Hepatocyte (in vitro differentiated cells): Measurements from ENCODE around the gene NDST1. TPM values are rescaled to one million over a fixed set of nuclear protein-coding genes. Genes with fewer than 3 reads are reported as not detected.

Experiments
- DNase-seq: peaks from one replicate; pipeline ENCODE4 v3.0.0-alpha.2; 2016; ENCODE audit warnings: low spot score
- H2AFZ ChIP-seq: fragments of 200-600 bp; sonication (generic); 2 replicates; pipeline ENCODE4 v1.6.0; 2016; ENCODE audit warnings: antibody characterized with exemption, mild to moderate bottlenecking
- H3K27ac ChIP-seq: fragments of 200-600 bp; sonication (generic); 2 replicates; pipeline ENCODE4 v1.5.1; 2016; ENCODE audit warnings: mild to moderate bottlenecking
- H3K27me3 ChIP-seq: fragments of 200-600 bp; sonication (generic); 2 replicates; pipeline ENCODE4 v1.6.1; 2016
- H3K36me3 ChIP-seq: fragments of 200-600 bp; sonication (generic); replicated peaks from 2 replicates; pipeline ENCODE4 v1.5.1; 2016; ENCODE audit warnings: low read depth; ENCODE audit not compliant: insufficient read depth
- H3K4me1 ChIP-seq: fragments of 200-600 bp; sonication (generic); 2 replicates; pipeline ENCODE4 v1.5.1; 2016; ENCODE audit warnings: mild to moderate bottlenecking, moderate library complexity; ENCODE audit not compliant: insufficient read depth
- H3K4me2 ChIP-seq: fragments of 200-600 bp; sonication (generic); 2 replicates; pipeline ENCODE4 v1.6.0; 2016
- H3K4me3 ChIP-seq: fragments of 200-600 bp; sonication (generic); 2 replicates; pipeline ENCODE4 v1.5.1; 2016; ENCODE audit warnings: mild to moderate bottlenecking
- H3K79me2 ChIP-seq: fragments of 200-600 bp; sonication (generic); 2 replicates; pipeline ENCODE4 v1.6.0; 2017; ENCODE audit warnings: mild to moderate bottlenecking
- H3K9me2 ChIP-seq: fragments of 200-600 bp; sonication (generic); replicated peaks from 2 replicates; pipeline ENCODE4 v1.6.0; 2017; ENCODE audit warnings: mild to moderate bottlenecking; ENCODE audit not compliant: insufficient read depth
- H3K9me3 ChIP-seq: fragments of 200-600 bp; sonication (generic); 2 replicates; pipeline ENCODE4 v1.5.1; 2016; ENCODE audit warnings: low read depth, mild to moderate bottlenecking
- H4K20me1 ChIP-seq: fragments of 200-600 bp; sonication (generic); 2 replicates; pipeline ENCODE4 v1.6.0; 2016; ENCODE audit warnings: mild to moderate bottlenecking; ENCODE audit not compliant: insufficient read depth, poor library complexity, severe bottlenecking
- EZH2 ChIP-seq: fragments of 200-600 bp; sonication (generic); IDR thresholded peaks from 2 replicates; pipeline ENCODE4 v1.6.1; 2016; ENCODE audit warnings: antibody characterized with exemption, mild to moderate bottlenecking, borderline replicate concordance
- EZH2phosphoT487 ChIP-seq: fragments of 200-600 bp; sonication (generic); IDR thresholded peaks from one replicate; pipeline ENCODE4 v1.6.1; 2018; ENCODE audit warnings: antibody characterized with exemption, mild to moderate bottlenecking, low read depth, moderate library complexity; ENCODE audit not compliant: unreplicated experiment, severe bottlenecking
- WGBS: methylation state at CpG from one replicate; pipeline ENCODE4 v1.1.6; 2016; ENCODE audit warnings: low lambda C conversion rate; ENCODE audit errors: missing lambda C conversion rate; 5-methylcytosine and 5-hydroxymethylcytosine counted together
- polyA plus RNA-seq: library from polyadenylated mRNA; unstranded; fragments of >200 nt; fragmentation: Nextera tagmentation; extraction: Ambion mirVana; gene quantifications from 2 replicates; pipeline ENCODE4 v1.2.1, GENCODE V29; 2016
- total RNA-seq: library from RNA; depleted of rRNA; stranded (reverse); fragments of >200 nt; gene quantifications from 2 replicates; pipeline ENCODE4 v1.2.3, GENCODE V29; 2014
- TF ChIP-seq, protein P1 (sequence below): fragments of 200-600 bp; sonication (generic); IDR thresholded peaks from 2 replicates; pipeline ENCODE4 v1.5.1; 2016; ENCODE audit warnings: antibody characterized with exemption, mild to moderate bottlenecking; ENCODE audit not compliant: poor library complexity

NDST1 gene
- total and polyA plus RNA-seq, 2 experiments from 2014 or later: 42.5 to 85.1 TPM

DNA sequence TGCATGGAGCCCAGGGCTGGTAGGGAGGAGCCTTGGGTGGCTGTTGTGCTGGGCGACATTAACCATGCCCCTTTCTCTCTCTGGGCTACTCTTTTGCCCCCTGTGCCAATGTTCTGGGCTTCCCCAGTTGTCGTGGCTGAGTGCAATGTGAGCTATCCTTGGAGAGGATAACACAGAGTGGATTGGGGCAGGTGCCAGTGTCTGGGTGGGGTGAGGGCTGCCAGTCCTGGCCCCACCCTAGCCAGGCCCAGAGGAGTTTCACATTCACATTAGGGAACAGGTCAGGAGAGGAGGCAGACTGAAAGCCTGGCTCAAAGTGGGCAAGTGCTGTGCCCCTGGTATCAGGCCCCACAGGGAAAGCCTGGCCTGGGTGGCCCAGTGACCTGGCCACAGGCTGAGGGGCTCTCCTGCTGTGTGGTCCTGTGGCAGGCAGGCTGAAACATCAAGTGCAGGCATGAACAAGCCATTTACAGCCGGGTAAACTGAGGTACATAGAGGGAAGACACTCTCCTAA lies 7.5 kb upstream of the NDST1 start:
- no peaks in the 10 kb centered on the region for H3K9me2 ChIP-seq
- H3K27me3 ChIP-seq: no peaks in the 10 kb centered on the region
- no peak overlapping the region for H3K27ac ChIP-seq
- DNase-seq: no peak
- H3K79me2 ChIP-seq: peaks cover 99% of the 10 kb centered on the region
- H2AFZ ChIP-seq: no peak overlapping the region
- WGBS: 85% methylated on average over 3 of the region's 3 CpGs
- H3K4me2 ChIP-seq: no peak overlapping the region
- TF ChIP-seq EZH2phosphoT487: no peak
- no peaks in the 10 kb centered on the region for H3K9me3 ChIP-seq
- H3K4me1 ChIP-seq: peaks cover 57% of the 10 kb centered on the region
- peaks cover 81% of the 10 kb centered on the region for H4K20me1 ChIP-seq
- no peaks in the 10 kb centered on the region for H3K36me3 ChIP-seq
- no peak overlapping the region for H3K4me3 ChIP-seq

DNA sequence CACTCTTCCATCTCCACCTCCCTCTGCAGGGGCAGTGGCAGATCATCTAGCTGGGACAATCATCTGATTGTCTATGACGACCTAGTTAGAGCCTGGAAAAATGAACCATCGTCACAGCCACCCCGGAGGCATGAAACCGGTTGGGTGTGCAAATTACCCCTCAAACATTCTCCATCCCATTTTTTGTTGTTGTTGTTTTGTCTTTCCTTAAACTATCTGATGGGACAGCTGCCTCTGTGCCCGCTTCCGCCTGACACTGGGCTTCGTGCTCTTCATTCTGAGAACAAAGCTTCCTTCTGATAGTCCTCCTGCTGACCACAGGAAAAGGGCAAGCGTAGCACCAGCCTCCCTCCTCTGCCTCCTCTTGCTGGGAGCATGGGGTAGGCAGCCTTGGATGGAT lies 7.0 kb upstream of the NDST1 start:
- TF ChIP-seq EZH2 (no peak), EZH2phosphoT487 (no peak)
- TF ChIP-seq, protein P1, sequence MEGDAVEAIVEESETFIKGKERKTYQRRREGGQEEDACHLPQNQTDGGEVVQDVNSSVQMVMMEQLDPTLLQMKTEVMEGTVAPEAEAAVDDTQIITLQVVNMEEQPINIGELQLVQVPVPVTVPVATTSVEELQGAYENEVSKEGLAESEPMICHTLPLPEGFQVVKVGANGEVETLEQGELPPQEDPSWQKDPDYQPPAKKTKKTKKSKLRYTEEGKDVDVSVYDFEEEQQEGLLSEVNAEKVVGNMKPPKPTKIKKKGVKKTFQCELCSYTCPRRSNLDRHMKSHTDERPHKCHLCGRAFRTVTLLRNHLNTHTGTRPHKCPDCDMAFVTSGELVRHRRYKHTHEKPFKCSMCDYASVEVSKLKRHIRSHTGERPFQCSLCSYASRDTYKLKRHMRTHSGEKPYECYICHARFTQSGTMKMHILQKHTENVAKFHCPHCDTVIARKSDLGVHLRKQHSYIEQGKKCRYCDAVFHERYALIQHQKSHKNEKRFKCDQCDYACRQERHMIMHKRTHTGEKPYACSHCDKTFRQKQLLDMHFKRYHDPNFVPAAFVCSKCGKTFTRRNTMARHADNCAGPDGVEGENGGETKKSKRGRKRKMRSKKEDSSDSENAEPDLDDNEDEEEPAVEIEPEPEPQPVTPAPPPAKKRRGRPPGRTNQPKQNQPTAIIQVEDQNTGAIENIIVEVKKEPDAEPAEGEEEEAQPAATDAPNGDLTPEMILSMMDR: no peak
- Histone ChIP-seq H3K27ac (no peak overlapping the region), H3K4me1 (peaks cover 57% of the 10 kb centered on the region), H3K27me3 (no peaks in the 10 kb centered on the region), H3K4me2 (no peak overlapping the region), H4K20me1 (peaks cover 82% of the 10 kb centered on the region), H3K9me3 (no peaks in the 10 kb centered on the region), H3K4me3 (no peak overlapping the region), H3K79me2 (peaks cover 99% of the 10 kb centered on the region), H3K9me2 (no peaks in the 10 kb centered on the region), H3K36me3 (no peaks in the 10 kb centered on the region), H2AFZ (no peak overlapping the region)
- DNase-seq: no peak
- 92% methylated on average over 8 of the region's 8 CpGs for WGBS

DNA sequence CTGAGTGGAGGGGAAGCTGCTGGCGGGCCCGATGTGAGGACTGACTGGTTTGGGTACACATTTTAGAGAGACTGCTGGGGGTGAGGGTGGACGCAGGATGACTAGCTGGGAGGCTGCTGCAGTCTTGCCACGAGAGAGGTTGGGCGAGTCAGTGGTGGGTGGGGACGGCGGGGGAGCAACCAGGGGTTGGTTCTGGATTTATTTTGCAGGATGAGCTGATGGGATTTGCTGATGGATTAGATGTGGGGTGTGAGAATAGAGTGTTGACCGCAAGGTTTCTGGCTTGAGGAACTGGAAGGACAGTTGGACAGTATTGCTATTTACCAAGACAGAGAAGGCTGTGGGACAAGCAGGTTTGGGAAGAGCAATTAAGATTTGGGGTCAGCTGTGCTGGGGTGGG lies 5.8 kb upstream of the NDST1 start:
- H3K4me1 ChIP-seq: peaks cover 64% of the 10 kb centered on the region
- H4K20me1 ChIP-seq: peaks cover 86% of the 10 kb centered on the region
- no peaks in the 10 kb centered on the region for H3K9me3 ChIP-seq
- H2AFZ ChIP-seq: no peak overlapping the region
- no peak overlapping the region for H3K4me3 ChIP-seq
- peaks cover 99% of the 10 kb centered on the region for H3K79me2 ChIP-seq
- WGBS: 74% methylated on average over 8 of the region's 8 CpGs
- H3K27ac ChIP-seq: no peak overlapping the region
- H3K27me3 ChIP-seq: no peaks in the 10 kb centered on the region
- no peak for DNase-seq
- no peaks in the 10 kb centered on the region for H3K36me3 ChIP-seq
- no peak for TF ChIP-seq EZH2
- TF ChIP-seq, protein P1: no peak
- no peak for TF ChIP-seq EZH2phosphoT487
- H3K4me2 ChIP-seq: no peak overlapping the region
- H3K9me2 ChIP-seq: no peaks in the 10 kb centered on the region

DNA sequence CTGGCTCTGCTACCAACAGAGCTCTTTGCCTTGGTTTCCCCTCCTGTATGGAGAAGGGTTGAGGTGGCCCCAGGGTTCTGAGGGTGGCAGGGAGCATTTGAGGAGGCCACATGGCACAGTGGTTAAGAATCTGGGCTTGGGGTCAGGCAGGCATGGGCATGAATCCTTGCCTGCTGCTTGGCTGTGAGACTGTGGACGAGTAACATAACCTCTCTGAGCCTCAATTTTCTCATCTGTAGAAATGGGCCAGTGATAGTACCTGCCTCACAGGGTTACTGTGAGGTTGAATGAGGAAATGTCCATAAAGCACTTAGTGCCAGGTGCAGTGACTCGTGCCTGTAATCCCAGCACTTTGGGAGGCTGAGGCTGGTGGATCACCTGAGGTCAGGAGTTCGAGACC lies 5.1 kb upstream of the NDST1 start:
- 93% methylated on average over 3 of the region's 3 CpGs for WGBS
- Histone ChIP-seq H3K36me3 (no peaks in the 10 kb centered on the region), H4K20me1 (peaks cover 87% of the 10 kb centered on the region), H3K9me2 (no peaks in the 10 kb centered on the region), H3K9me3 (no peaks in the 10 kb centered on the region), H3K4me1 (peaks cover 65% of the 10 kb centered on the region), H3K4me2 (no peak overlapping the region), H3K27ac (no peak overlapping the region), H3K27me3 (no peaks in the 10 kb centered on the region), H3K79me2 (peaks cover 100% of the 10 kb centered on the region), H2AFZ (no peak overlapping the region), H3K4me3 (no peak overlapping the region)
- TF ChIP-seq EZH2phosphoT487: no peak
- TF ChIP-seq, protein P1: no peak
- TF ChIP-seq EZH2: no peak
- no peak for DNase-seq
